Measurements from ENCODE around the gene CD34.

GRCh38 chr1:207898260-207898659 lies 12.7 kb downstream of the CD34 start:
- no peak for TF ChIP-seq CTCF (conservative IDR thresholded peaks at IDR 0.05; ENCODE audit: low read length)
- TF ChIP-seq EZH2phosphoT487 (IDR thresholded peaks at IDR 0.05; ENCODE audit: borderline replicate concordance, low read depth, low read length), result no peak
